GM18520 (cell line): ENCODE results near the gene SAMD5.

Experiments
- ATAC-seq: cut with Tn5 transposase; IDR thresholded peaks from one replicate; pipeline ENCODE4 v1.9.1; 2021; ENCODE audit not compliant: unreplicated experiment

The SAMD5 gene

DNA sequence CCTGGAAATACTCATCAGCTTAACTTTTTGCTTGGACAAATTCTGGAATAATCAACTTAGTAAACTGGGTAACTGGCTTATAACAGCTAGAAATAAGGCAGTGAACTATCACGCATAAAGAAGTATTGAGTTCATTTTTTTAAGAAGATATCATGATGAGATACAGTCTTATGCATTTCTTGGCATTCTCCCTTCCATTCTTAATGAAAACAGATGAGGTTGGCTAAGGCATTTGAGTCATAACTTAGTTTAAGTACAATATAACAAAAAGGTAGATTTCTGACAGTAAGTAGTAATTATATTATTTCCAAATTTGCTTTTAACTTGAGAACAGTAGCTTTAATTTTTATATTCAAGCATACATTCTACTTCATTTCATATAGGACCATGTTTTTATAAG lies 56.1 kb downstream of the SAMD5 start:
- ATAC-seq: no peak

DNA sequence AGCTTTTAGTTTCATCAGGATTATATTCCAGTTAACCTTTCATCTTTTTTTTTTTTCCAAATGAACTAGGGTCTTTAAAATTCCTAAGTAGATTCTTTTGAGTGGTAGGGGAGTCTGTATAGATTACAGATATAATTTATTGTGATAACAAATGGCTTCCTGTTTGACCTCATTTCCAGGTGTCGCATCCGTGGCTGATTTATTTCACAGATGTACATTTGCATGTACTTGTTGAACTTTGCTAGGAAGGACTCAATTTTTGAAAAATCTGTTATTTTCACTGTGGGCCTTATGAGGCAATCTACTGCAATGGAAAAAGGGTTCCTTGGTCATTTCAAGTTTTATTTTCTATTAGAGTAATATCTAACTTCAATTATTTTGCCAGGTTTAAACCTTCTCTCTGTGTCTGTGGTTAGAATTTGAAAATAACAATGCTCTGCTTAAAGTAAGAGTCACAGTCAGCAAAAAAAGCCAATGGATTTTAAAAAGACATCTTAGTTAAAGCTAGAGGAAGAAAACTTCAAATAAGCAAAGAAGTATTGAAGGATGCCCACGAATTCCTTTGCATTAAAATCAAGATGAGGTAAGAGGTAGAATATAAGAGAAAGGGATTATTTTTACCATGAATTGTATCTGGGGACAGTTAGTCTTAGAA lies 57.9 kb downstream of the SAMD5 start:
- no peak for ATAC-seq

DNA sequence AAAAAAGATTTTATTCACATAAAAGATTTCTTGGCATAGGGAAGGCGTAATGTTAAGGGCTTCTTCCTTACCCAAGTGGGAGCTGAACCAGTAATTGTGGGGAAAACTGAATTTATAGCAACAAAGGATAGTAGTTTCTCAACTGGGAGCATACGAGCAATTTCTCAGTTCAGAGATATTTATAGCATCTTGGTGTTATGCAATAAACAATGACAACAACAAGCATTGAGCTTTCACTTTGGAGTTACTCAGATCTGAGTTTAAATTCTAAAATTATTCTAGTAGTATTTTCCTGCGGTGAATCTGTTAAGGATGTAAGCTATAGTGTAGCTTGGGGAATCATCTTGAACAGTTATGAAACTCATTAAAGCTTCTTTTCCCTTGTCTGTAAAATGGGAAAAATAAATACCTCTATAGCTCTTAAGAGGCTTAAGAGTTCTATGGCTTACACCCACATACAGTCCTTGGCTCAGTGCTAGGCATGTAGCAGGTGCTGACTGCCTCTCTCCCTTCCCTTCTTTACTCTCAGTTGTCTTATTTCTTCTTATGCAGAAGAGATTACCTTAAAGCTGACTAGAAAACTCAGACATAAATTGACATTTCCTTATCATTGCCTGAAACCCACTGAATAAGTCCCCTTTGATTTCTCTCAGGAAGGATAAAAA lies 58.8 kb downstream of the SAMD5 start:
- ATAC-seq: no peak

DNA sequence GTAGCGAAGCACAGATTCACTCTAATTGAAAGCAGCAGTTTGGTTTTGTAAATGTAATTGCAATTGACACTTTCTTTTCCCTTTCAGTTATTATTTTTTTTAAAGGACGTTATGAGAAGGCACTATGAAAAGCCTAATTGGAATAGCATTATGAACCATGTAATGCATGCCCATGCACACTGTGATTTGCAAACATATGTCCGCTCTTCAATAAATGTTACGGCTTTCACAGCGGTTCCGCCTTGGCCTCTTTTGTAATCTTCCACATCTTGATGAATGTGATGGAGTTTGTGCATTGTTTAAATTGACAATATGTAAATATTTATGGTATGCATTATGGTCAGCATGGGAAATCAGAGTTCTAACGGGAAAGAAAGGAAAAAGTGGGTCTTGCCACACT lies 61.3 kb downstream of the SAMD5 start:
- no peak for ATAC-seq

DNA sequence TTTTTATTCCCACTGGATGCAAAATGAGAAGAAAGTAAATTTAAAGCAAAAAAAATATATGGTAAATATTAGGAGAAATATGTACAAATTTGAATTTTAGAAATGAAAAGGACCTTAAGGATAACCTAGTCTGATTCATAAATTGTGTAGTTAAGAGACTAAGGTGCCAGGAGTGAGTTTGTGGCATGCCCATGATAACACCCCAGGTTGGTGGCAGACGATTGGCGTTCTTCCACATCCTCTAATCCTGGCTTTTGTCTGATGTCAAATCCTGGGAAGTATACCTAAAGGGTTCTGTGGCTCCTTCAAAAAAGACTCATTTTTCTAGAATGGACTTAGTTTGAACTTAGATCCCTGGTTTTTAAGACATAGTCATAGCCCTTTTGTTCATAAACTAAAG lies 62.2 kb downstream of the SAMD5 start:
- no peak for ATAC-seq

DNA sequence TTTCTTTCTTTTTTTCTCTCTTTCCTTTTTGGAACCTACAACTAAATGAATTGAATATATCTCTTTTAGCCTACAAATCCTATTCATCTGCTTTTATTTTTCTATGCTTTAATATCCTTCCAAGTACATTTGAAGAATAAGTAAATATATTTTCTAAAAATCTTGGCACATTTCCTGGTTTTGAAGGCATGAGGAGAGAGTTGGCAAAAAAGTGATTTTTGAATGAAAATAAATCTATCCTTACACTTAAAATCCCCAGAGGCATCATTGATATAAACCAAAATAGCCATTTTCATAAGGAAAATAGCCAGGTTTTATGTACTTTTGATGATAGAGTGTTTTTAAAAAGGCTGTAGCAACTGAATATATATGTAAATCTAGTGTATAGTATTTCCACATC lies 69.0 kb downstream of the SAMD5 start:
- ATAC-seq: no peak

DNA sequence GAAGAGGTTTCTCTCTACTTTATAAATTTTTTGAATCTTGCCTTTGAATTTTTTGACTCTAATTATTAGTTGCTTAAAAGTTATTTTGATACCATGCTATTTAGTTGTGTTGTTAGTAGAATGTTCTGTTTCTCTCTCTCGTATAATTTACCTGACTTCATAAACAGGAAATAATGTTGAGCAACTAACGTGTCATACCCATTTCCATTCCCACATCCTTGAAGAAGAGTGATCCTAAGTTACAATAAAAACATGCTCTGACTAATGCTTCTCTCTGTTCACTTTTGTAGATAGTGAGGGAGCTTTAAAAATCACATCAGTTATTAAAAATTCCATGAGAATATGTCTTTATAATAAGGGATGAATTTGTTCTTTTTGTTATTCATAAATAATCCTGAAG lies 69.7 kb downstream of the SAMD5 start:
- ATAC-seq: no peak

DNA sequence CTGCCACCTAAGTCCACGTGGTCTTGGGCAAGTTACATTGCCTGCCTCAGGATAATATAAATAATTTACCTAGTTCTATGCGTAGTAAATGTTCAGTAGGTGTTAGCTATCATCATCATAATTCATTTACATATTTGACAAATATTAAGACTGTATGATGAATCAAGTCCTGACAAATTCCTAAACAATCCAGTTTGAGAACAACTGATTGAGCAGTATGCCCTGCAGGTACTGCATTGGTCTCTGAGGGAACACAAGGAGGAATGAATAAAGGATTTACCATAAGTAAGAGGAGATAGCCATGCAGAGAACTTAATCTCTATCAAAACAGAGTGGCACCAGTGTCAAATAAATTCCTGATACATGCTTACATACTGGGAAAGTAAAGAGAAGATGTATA lies 70.4 kb downstream of the SAMD5 start:
- ATAC-seq: no peak

DNA sequence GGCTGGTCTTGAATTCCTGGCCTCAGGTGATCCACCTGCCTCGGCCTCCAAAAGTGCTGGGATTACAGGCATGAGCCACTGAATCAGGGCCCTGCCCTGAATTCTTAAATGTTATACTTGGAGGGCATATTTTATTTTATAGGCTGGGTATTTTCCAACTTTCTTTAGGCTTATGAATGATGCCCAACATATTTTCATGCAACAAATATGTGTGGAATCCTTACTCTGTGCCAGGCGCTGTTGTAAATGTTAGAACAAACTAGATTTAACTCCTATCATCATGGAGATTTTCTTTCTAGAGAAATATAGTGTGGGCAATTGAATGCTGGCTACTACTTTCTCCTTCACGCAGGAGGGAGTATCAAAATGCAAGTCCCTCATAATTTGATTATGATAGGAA lies 71.2 kb downstream of the SAMD5 start:
- no peak for ATAC-seq

DNA sequence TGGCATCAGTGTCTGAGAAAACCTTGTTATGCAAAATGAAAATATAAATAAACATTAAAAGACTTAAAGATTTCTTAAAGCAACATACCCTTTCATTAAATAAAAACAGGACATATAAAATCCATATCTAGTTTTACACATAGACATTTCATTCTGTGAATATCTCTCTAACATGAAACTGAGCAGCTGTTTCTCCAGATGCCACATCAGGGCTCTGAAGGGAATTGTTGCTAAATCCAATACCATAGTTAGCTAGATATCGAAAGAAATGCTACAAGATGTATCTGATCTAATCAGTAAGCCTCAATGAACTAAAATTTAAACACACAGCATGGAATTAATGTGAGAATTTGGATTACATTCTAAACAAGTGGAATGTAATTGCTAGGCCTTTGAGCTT lies 74.5 kb downstream of the SAMD5 start:
- no peak for ATAC-seq

DNA sequence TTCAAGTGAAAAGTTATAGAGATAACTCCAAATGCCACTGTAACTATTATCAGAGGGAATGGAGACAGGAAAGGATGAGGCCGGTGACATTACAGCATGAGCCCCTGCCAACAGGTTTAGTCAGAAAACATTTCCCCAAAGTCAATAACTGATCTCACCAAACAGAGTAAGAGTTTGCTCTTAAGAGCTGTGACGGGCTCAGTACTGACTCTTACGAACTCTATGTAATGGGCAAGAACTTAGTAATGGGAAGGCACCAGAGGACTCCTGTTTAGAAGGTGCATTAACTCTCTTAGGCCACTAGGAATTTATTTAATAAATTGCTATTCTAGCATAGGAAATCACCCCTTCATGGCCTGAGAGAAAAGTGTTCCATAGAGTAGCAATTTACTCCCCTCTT lies 76.8 kb downstream of the SAMD5 start:
- no peak for ATAC-seq

DNA sequence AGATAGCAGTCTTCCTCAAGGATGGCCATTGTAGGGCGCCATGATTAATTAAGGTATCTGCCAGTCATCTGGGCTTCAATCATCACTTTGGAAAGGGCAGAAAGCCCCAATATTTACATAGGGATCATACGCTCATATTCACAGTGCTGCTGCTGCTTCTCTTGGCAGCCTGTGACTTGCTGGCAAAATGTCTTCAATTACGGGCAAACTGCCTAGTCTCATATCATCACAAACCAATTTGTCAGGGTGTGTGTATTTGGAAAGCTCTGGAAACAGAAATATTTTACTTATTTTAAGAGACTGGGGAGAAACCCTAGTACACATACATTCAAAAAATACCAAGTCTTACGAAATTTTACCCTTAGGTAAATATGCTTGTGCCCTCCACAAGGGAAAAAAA lies 77.6 kb downstream of the SAMD5 start:
- no peak for ATAC-seq

DNA sequence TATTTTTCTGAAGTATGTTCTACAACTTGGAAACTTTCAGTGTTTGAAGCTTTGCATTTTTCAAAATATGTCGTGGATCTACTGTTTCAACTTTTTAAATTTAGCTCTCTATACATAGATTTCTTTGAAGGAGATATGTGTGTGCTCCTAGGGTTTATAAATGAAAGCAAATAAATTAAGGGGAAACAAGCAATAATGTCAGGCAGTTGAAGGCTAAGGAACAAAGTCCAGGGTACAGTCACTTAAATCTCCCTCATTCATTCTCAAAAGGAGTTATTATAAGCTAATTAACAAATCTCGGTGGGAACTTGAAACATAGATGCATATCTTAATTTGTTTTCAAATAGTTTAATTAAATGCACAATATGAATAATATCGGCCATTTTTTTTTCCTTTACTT lies 79.4 kb downstream of the SAMD5 start:
- no peak for ATAC-seq

DNA sequence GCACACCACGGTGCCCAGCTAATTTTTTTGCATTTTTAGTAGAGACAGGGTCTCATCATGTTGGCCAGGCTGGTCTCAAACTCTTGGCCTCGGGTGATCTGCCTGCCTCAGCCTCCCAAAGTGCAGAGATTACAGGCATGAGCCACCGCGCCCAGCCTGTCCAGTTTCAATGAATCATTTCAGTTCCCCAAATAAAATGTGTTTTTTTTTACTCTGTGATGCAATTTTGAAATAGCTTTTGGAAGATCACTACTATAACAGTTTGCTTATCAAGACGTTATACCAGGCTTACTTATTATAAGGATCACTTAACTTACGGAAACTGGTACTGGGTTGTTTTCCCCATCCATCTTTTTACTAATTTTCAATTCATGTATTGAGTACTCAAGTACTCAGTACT lies 80.0 kb downstream of the SAMD5 start:
- ATAC-seq: no peak

DNA sequence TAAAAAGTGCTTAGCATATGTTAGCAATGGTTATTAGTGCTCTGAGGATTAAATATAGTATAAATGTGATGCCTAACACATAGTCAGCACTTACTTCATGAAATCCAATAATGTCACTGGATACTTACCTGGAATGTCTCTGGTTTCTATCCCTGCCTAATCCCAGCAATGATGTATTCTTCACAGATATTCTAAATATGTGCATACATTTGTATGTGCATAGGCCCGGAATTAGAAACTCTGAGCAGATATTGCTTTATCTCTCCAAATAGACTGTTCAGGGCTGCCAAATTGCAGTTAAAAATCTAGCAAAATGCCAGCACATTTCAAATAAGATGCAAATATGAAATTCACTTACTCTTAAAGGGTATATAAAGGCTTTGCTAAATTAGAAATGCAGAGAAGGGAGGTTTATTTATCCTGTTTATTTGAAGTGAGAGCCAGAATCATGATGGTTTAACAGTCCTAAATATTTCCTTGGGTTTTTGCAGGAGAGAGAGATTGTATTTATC lies 81.3 kb downstream of the SAMD5 start:
- ATAC-seq: no peak

DNA sequence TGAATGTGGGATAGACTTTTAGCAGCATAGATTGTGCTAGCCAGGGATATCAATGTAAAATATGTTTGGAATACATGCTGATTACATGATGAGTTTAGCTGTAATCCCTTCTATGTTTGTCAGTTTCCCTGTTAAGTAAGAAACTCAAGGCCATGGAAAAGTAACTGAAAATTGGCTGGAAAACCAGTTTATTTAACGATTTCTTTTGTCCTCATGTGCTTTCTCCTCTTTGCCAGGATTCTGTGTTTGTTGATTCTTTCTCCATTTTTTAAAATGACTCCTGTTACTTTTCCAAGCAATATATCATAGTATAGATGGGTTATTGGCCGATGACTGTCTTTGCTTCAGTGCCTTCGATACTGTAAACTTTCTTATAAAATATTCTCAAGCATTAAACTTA lies 87.5 kb downstream of the SAMD5 start:
- ATAC-seq: no peak

DNA sequence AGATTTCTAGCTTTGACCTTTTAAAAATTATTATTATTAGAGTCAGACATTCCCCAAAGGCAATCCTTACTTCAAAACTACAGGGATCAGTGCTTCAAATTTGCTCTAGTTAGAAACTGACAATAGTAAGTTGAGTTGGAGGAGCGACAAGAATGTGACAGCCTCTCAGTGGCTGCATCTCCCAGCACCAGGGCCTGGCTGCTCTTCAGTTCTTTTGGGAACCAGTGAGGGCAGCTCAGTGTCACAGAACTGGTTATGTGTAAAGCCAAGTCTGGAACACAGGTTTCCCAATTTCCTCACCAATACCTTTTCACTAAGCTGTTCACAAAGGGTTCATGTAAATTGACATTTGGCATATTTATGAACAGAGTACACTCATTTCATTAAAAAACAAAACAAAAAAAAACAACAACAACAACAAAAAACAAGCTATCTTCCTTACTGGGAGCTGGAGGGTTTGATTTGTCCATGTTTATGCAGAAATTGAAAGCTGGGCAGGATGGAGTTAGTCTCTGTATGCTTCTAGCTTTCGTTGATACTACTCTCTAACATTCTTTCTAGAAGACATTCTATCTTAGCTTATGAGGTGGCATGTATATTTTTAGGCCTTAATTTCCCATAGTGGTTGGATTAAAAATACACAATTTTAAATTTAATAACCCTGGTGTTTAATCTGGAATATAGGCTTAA lies 95.0 kb downstream of the SAMD5 start:
- ATAC-seq: no peak

DNA sequence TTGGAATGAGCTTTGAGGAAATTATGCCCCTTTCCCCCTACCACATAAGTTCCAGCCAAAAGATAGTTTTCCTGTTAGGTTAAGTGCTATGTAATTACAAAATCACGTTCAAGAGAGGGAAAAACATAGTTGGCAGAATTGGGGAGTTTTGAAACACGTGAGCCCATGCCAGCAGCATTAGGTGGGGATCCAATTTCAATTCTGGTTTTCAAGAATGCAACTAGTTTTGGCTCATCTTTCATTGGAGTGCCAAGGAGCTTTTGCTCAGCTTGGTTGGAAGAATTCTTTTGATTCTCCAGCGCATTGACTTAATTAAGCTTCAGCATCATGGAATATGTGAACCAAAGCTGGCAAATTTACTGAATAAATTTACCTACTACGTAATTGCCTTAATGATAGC lies 95.9 kb downstream of the SAMD5 start:
- ATAC-seq: no peak

DNA sequence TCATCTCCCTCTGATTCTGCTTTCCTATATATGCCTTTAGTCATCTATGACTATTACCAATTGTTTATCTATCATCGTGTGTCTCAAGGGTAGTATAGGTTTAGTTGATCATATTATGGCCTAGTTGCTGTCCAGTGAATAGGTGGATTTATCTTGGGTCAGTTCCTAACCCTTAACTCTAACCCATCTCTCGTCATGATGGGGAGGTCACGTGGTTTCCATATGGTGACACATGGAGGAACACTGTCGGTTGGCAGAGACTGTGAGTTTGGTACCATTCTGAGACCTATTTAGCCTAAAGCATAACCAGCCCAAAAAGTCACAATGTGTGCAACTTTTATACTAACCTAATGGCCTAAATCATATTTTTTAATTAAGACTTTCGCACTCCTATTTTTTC lies 103.5 kb downstream of the SAMD5 start:
- no peak for ATAC-seq

DNA sequence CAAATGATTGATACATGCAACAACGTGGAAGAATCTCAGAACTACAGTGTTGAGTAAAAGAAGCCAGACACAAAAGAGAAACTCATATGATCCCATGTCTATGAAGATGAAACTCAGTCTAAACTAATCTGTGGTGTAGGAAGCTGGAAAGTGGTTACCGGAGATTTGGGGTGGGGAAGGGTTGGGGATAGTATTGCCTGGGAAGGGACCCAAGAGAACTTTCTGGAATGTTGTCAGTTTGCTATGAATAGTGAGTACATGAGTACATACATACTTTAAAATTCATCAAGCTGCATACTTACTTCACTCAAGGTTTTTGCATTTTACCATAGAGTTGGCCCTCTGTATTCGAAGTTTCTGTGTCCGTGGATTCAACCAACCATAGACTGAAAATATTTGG lies 106.0 kb downstream of the SAMD5 start:
- no peak for ATAC-seq

DNA sequence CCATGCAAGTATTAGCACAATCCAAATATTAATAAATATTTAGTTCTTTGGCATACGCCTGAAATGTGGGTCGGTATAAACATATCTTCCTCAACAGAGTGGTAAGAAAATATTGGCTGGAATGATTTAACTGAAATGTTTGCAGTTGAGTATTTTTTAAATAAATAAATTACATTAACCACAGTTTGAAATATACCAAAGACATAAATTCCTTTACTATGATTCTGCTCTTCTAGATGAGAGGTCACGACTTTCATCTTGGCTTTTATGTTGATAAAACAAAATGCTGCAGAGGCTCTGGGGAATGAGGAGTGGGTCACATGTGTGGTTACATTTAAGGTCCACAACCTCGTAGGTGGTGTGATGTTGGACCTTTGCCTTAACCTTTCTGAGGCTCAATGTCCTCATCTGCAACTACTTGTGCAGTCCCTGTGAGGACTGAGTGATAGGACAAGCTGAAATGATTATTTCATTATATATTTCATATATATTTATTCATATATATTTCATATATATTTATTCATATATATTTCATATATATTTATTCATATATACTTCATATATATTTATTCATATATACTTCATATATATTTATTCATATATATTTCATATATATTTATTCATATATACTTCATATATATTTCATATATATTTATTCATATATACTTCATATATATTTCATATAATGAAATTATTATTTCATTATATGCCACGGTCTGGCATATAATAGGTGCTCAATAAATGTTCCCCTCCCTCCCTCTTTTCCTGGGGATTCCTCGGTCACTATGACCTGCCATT lies 107.4 kb downstream of the SAMD5 start:
- ATAC-seq: no peak

DNA sequence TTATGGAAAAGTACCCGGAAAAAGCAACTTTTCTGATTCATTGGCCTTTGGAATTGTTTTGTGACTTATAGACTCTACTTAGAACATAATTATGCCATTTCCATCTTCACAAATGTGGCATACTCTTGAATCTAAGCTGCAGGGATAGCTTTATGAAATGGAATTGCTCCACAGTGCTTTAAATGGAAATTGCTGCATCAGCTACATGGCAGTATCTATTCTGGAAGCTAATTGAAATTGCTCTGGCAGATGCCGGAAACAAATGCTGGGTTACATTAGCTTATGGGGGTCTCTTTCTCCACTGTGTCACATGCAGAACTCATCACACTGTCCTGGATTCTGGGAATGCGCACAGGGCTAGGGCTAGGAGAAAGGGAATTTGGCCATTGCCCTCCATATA lies 108.9 kb downstream of the SAMD5 start:
- ATAC-seq: no peak
